Hematopoietic multipotent progenitor cell treated with erythropoietin and hydrocortisone succinate and interleukin-3 and kit ligand, for 15 days (in vitro differentiated cells): Measurements from ENCODE around the gene PPP6C.
"Not testable (repeated sequence)": the region's sequence is repeated elsewhere in the genome, so short reads cannot be mapped to it uniquely, and the experiment has no call there.

Experiments used
- DNase-seq: peaks from one replicate; pipeline ENCODE4 v3.0.0-alpha.2; 2015; ENCODE audit warnings: low spot score

PPP6C gene

GRCh38 chr9:125141251-125141650 is 48.4 kb downstream of the PPP6C start:
- DNase-seq: no peak

- DNase-seq: no peak
Observed at GRCh38 chr9:125140576-125140975, 49.0 kb downstream of the PPP6C start.

GRCh38 chr9:125137200-125137599 is 52.4 kb downstream of the PPP6C start:
- no peak for DNase-seq

GRCh38 chr9:125134976-125135375 is 54.6 kb downstream of the PPP6C start:
- no peak for DNase-seq

GRCh38 chr9:125133403-125134329 is 55.9 kb downstream of the PPP6C start:
- DNase-seq: no peak

- no peak for DNase-seq
Observed at GRCh38 chr9:125131778-125132177, 57.8 kb downstream of the PPP6C start.

GRCh38 chr9:125126019-125126746 is 63.4 kb downstream of the PPP6C start:
- no peak for DNase-seq

GRCh38 chr9:125125523-125125922 is 64.1 kb downstream of the PPP6C start:
- DNase-seq: no peak

GRCh38 chr9:125121146-125121545 is 68.5 kb downstream of the PPP6C start:
- DNase-seq: no peak

- DNase-seq: no peak
Observed at GRCh38 chr9:125119643-125120286, 69.8 kb downstream of the PPP6C start.

GRCh38 chr9:125118696-125119095 is 70.9 kb downstream of the PPP6C start:
- DNase-seq: not testable (repeated sequence)

GRCh38 chr9:125114503-125114902 is 75.1 kb downstream of the PPP6C start:
- not testable (repeated sequence) for DNase-seq

- DNase-seq: no peak
Observed at GRCh38 chr9:125110464-125110863, 79.1 kb downstream of the PPP6C start.

GRCh38 chr9:125108541-125108940 is 81.1 kb downstream of the PPP6C start:
- not testable (repeated sequence) for DNase-seq

GRCh38 chr9:125106285-125106893 is 83.2 kb downstream of the PPP6C start:
- DNase-seq: no peak

GRCh38 chr9:125103770-125104460 is 85.7 kb downstream of the PPP6C start:
- DNase-seq: no peak

GRCh38 chr9:125103021-125103420 is 86.6 kb downstream of the PPP6C start:
- no peak for DNase-seq

GRCh38 chr9:125100822-125101221 is 88.8 kb downstream of the PPP6C start:
- no peak for DNase-seq

- DNase-seq: no peak
Observed at GRCh38 chr9:125099816-125100215, 89.8 kb downstream of the PPP6C start.
